Measurements from ENCODE around the gene IFNA1.
"Not testable (repeated sequence)": the region's sequence is repeated elsewhere in the genome, so short reads cannot be mapped to it uniquely, and the experiment has no call there.

IFNA1 gene

DNA sequence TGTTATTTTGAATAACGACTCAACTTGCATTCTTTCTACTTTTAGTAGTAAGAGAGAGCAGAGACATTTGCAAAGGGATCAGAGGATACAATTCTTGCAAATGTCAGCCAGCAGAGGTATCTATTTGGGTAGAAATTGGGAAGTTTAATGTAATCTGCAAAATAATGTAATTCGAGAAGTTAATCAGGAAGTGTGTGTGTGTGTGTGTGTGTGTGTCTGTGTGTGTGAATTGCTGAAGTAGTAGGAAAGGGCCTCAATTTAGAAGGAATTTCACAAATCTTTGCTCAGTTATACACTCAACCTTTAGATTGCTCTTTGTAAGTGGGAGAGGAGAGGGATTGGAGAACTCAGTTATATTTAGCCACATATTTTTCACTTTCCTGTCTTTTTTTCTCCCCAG lies 11.0 kb upstream of the IFNA1 start:
- DNase-seq (ENCODE audit: low read depth in 1 of 2, low spot score in 1 of 2) = no peak
- Histone ChIP-seq H3K27me3 (ENCODE audit: insufficient read depth, poor library complexity, severe bottlenecking) (no peaks in the 10 kb centered on the region), H3K4me3 (replicated peaks; ENCODE audit: insufficient read depth, low read length) (no peak overlapping the region), H3K27ac (replicated peaks) (no peak overlapping the region)
- TF ChIP-seq POLR2AphosphoS5 (IDR thresholded peaks at IDR 0.05; ENCODE audit: low read depth) (no peak), SPI1 (IDR thresholded peaks at IDR 0.05; ENCODE audit: borderline replicate concordance, low read depth) (no peak), GABPA (IDR thresholded peaks at IDR 0.05; ENCODE audit: low read depth) (no peak)
- TF ChIP-seq, protein P1, sequence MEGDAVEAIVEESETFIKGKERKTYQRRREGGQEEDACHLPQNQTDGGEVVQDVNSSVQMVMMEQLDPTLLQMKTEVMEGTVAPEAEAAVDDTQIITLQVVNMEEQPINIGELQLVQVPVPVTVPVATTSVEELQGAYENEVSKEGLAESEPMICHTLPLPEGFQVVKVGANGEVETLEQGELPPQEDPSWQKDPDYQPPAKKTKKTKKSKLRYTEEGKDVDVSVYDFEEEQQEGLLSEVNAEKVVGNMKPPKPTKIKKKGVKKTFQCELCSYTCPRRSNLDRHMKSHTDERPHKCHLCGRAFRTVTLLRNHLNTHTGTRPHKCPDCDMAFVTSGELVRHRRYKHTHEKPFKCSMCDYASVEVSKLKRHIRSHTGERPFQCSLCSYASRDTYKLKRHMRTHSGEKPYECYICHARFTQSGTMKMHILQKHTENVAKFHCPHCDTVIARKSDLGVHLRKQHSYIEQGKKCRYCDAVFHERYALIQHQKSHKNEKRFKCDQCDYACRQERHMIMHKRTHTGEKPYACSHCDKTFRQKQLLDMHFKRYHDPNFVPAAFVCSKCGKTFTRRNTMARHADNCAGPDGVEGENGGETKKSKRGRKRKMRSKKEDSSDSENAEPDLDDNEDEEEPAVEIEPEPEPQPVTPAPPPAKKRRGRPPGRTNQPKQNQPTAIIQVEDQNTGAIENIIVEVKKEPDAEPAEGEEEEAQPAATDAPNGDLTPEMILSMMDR (IDR thresholded peaks at IDR 0.05; ENCODE audit: insufficient read depth, low read length) = no peak
- TF ChIP-seq, protein P2, sequence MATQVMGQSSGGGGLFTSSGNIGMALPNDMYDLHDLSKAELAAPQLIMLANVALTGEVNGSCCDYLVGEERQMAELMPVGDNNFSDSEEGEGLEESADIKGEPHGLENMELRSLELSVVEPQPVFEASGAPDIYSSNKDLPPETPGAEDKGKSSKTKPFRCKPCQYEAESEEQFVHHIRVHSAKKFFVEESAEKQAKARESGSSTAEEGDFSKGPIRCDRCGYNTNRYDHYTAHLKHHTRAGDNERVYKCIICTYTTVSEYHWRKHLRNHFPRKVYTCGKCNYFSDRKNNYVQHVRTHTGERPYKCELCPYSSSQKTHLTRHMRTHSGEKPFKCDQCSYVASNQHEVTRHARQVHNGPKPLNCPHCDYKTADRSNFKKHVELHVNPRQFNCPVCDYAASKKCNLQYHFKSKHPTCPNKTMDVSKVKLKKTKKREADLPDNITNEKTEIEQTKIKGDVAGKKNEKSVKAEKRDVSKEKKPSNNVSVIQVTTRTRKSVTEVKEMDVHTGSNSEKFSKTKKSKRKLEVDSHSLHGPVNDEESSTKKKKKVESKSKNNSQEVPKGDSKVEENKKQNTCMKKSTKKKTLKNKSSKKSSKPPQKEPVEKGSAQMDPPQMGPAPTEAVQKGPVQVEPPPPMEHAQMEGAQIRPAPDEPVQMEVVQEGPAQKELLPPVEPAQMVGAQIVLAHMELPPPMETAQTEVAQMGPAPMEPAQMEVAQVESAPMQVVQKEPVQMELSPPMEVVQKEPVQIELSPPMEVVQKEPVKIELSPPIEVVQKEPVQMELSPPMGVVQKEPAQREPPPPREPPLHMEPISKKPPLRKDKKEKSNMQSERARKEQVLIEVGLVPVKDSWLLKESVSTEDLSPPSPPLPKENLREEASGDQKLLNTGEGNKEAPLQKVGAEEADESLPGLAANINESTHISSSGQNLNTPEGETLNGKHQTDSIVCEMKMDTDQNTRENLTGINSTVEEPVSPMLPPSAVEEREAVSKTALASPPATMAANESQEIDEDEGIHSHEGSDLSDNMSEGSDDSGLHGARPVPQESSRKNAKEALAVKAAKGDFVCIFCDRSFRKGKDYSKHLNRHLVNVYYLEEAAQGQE (IDR thresholded peaks at IDR 0.05; ENCODE audit: insufficient replicate concordance, low read depth) = no peak

DNA sequence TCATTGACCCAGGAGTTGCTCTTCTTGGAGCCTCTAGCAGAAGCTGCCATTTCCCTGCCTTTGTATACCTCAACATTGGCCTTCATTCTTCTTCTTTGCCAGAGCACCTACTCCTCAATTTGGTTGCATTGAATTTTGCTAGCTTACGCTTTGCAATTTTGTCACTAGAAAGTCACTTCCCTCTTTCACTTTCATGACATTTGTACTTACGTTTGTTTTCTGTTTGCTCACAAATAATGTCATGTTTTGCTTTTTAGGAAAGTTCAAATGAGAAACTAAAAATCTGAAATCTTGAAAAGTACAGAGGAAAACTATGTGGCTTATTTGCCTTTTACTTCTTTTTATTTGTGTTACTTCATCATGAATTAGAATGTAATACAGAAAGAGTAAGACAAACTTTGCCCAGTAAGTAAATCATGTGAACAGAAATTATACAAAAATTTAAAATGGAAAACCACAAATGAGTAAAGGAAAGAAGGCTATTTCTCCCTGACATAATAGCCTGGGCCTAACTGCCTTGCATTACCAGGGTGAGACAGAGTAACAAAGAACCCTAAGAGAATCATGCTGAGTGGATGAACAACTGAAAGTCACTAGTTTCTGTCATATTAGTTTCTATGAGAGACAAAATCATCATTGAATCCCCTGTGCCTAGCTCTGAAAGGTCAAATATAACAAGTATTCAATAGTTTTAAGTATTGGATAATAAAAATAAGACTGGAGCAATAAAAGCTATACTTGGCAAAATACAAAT lies 7.4 kb upstream of the IFNA1 start:
- DNase-seq (ENCODE audit: low read depth in 1 of 2, low spot score in 1 of 2) = no peak
- Histone ChIP-seq H3K27me3 (ENCODE audit: insufficient read depth, poor library complexity, severe bottlenecking) (no peaks in the 10 kb centered on the region), H3K4me3 (replicated peaks; ENCODE audit: insufficient read depth, low read length) (no peak overlapping the region), H3K27ac (replicated peaks) (no peak overlapping the region)
- TF ChIP-seq SPI1 (IDR thresholded peaks at IDR 0.05; ENCODE audit: borderline replicate concordance, low read depth) = peak; percentile 48; the same call in 1 of the 2 replicates
- TF ChIP-seq, protein P1 (IDR thresholded peaks at IDR 0.05; ENCODE audit: insufficient read depth, low read length) = no peak
- no peak for TF ChIP-seq GABPA (IDR thresholded peaks at IDR 0.05; ENCODE audit: low read depth)

DNA sequence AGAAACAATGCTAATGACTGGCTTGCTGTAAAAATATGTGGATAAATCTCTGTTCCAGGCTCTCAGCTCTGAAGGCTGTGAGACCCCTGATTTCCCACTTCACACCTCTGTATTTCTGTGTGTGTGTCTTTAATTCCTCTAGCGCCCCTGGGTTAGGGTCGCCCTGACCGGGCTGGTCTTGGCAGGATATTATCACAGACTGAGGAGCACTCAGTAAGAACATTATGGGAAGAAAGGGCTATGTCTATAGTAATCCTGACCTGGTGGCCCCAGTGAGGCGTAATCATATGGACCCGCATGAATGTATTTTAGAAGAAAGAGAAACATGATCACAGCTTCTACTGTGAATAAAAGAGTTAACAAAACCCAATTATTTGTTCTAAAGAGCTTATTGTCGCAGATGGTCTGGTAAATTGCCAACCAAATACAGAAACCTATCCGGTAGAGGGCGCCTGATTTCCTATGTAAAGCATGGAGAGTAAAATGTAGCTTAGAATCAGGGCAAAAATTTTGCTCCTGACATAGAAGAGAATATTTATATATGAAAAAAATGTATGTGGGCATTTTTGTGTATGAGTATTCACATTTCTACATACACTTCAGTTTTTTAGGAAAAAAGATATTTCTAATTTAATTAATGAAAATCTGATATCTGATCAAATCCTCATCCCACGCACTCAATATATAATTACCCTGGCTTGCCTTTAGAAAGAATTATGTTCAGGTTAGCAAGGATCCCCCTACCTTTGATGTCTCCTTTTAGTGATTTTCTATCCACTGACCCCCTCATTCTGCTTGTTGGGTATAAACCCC lies 5.8 kb upstream of the IFNA1 start:
- TF ChIP-seq, protein P2 (IDR thresholded peaks at IDR 0.05; ENCODE audit: insufficient replicate concordance, low read depth) = no peak
- TF ChIP-seq SPI1 (IDR thresholded peaks at IDR 0.05; ENCODE audit: borderline replicate concordance, low read depth) (no peak), POLR2AphosphoS5 (IDR thresholded peaks at IDR 0.05; ENCODE audit: low read depth) (no peak), GABPA (IDR thresholded peaks at IDR 0.05; ENCODE audit: low read depth) (no peak)
- TF ChIP-seq, protein P1 (IDR thresholded peaks at IDR 0.05; ENCODE audit: insufficient read depth, low read length) = no peak
- Histone ChIP-seq H3K27me3 (ENCODE audit: insufficient read depth, poor library complexity, severe bottlenecking) (no peaks in the 10 kb centered on the region), H3K4me3 (replicated peaks; ENCODE audit: insufficient read depth, low read length) (no peak overlapping the region), H3K27ac (replicated peaks) (no peak overlapping the region)
- DNase-seq (ENCODE audit: low read depth in 1 of 2, low spot score in 1 of 2) = no peak

DNA sequence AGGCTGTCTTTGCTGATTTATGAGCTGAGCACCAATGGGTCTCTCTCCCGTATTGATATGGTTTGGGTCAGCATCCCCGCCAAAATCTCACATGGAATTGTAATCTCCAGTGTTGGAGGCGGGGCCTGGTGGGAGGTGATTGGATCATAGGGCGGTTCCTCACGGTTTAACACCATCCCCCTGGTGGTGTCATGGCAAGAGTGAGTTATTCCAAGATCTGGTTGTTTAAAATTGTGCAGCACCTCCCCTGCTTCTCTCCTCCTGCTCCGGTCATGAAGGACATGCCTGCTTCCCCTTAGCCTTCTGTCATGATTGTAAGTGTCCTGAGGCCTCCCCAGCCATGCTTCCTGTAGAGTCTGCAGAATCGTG lies 5.2 kb upstream of the IFNA1 start:
- H3K27ac ChIP-seq (replicated peaks); DNase-seq (ENCODE audit: low read depth in 1 of 2, low spot score in 1 of 2); H3K4me3 ChIP-seq (replicated peaks; ENCODE audit: insufficient read depth, low read length); H3K27me3 ChIP-seq (ENCODE audit: insufficient read depth, poor library complexity, severe bottlenecking): not testable (repeated sequence)
